Measurements from ENCODE around the gene PLCD1. TPM values are rescaled to one million over a fixed set of nuclear protein-coding genes. Genes with fewer than 3 reads are reported as not detected.

Gene PLCD1
- total RNA-seq, 1 experiment from 2014 or later = 13.5 TPM

DNA sequence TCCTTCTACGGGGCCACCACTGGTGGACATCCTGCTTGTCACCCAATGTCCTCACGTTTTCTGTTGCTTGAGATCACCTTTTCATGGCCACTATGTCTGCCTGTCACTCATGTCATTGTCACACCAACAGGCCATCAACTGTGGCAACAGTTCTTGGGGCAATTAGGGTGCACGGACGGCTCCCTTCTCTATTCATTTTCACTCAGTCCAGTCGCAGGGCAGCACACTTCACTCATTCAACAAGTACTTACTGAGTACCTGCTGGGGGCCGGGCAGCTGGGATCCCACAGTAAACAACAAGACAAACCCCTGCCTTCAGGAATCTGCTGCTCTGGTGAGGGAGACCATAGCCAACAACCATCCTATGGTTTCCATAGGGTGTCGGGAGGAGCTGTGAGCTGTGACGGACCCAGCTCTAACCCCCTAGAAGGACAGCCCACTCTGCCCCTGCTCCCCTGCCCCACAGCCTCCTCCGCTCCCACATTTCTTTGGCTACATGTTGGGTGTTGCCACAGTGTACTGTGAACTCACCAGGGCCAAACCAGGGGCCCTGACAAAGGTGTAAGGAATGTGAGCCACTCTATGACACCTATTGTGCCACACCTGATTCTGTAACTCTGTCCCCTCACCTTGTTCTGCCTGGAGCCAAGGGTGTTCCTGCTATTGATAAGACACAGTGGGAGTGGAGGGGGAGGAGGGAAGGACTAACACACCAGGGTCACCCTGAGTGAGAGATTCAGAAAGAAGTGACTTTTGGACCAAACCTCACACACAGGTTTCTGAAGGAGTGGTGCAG is 37.0 kb downstream of the PLCD1 start:
- DNase-seq = peak; percentile 75 to 93
- intact Hi-C loops (cut with micrococcal nuclease; ENCODE audit: unreplicated experiment) = loop anchor here (1.0 kb wide), 1 partner anchor 46 kb away; no protein-coding TSS in a partner anchor
- H3K79me2 ChIP-seq (ENCODE audit: low read depth) = peaks cover 8% of the 10 kb centered on the region; the same call in 1 of the 2 replicates

DNA sequence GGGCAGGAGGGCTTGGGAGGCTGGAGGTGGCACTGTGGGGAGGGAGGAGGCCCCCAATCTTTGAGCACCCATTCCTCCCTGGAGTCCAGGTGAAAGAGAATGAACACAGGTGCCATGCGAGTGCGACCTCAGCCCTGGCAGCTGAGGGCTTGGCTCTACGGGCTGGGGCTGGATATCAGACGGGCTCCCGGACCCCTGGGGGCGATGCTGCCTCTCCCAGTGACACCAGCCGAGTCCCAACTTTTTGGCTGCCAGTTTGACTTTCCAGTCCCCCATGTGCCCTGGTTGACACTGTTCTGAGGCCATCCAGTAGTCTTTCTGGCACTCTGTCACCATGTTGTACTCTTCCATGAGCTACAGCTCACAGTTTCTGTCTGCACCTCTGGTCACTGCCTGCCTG is 37.6 kb downstream of the PLCD1 start:
- H3K4me3 ChIP-seq = peak overlapping the region; percentile 53; the same call in 1 of the 2 replicates
- intact Hi-C loops (cut with micrococcal nuclease; ENCODE audit: unreplicated experiment) = loop anchor here (1.0 to 2.0 kb wide), 2 partner anchors 46 to 55 kb away; no protein-coding TSS in a partner anchor
- H3F3A ChIP-seq (ENCODE audit: insufficient read depth, low read depth) = peaks cover 40% of the 10 kb centered on the region; the same call in 1 of the 2 replicates
- H3K27ac ChIP-seq = peak overlapping the region; percentile 80
- TF ChIP-seq EZH2 (IDR thresholded peaks at IDR 0.05; ENCODE audit: low read depth) = no peak
- TF ChIP-seq, protein P1, sequence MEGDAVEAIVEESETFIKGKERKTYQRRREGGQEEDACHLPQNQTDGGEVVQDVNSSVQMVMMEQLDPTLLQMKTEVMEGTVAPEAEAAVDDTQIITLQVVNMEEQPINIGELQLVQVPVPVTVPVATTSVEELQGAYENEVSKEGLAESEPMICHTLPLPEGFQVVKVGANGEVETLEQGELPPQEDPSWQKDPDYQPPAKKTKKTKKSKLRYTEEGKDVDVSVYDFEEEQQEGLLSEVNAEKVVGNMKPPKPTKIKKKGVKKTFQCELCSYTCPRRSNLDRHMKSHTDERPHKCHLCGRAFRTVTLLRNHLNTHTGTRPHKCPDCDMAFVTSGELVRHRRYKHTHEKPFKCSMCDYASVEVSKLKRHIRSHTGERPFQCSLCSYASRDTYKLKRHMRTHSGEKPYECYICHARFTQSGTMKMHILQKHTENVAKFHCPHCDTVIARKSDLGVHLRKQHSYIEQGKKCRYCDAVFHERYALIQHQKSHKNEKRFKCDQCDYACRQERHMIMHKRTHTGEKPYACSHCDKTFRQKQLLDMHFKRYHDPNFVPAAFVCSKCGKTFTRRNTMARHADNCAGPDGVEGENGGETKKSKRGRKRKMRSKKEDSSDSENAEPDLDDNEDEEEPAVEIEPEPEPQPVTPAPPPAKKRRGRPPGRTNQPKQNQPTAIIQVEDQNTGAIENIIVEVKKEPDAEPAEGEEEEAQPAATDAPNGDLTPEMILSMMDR (conservative IDR thresholded peaks at IDR 0.05) = no peak
- H3K27me3 ChIP-seq (ENCODE audit: insufficient read depth, low read depth) = no peaks in the 10 kb centered on the region
- H3K9me3 ChIP-seq (ENCODE audit: insufficient read depth, low read depth) = no peaks in the 10 kb centered on the region
- peak overlapping the region; percentile 74 for H3K4me2 ChIP-seq
- H3K9me2 ChIP-seq (ENCODE audit: insufficient read depth) = no peaks in the 10 kb centered on the region
- CTCF ChIA-PET = no interaction called here
- peaks cover 8% of the 10 kb centered on the region; the same call in 1 of the 2 replicates for H3K79me2 ChIP-seq (ENCODE audit: low read depth)
- no peak for DNase-seq
- H3K4me1 ChIP-seq (replicated peaks; ENCODE audit: insufficient read depth) = peaks cover 76% of the 10 kb centered on the region
- BruUV-seq (replicated peaks) = no TSS peak
- POLR2A ChIA-PET (ENCODE audit: unreplicated experiment) = no interaction called here
- no peaks in the 10 kb centered on the region for H4K20me1 ChIP-seq (ENCODE audit: insufficient read depth)
- no peak overlapping the region for H2AFZ ChIP-seq
- H3K36me3 ChIP-seq (ENCODE audit: low read depth) = no peaks in the 10 kb centered on the region

More for the DNA sequence above, 37.0 kb downstream of the PLCD1 start:
- H3K36me3 ChIP-seq (ENCODE audit: low read depth) = no peaks in the 10 kb centered on the region
- peaks cover 40% of the 10 kb centered on the region; the same call in 1 of the 2 replicates for H3F3A ChIP-seq (ENCODE audit: insufficient read depth, low read depth)
- H3K27ac ChIP-seq = peak overlapping the region; percentile 80
- no peaks in the 10 kb centered on the region for H4K20me1 ChIP-seq (ENCODE audit: insufficient read depth)
- H2AFZ ChIP-seq = no peak overlapping the region
- BruUV-seq (replicated peaks) = TSS peak; percentile 89
- TF ChIP-seq, protein P1 (conservative IDR thresholded peaks at IDR 0.05) = no peak
- no peak for TF ChIP-seq EZH2 (IDR thresholded peaks at IDR 0.05; ENCODE audit: low read depth)
- ChIA-PET POLR2A (ENCODE audit: unreplicated experiment) (interaction anchor here (0.5 to 0.7 kb wide), 2 partner anchors 47 to 82 kb away, joined by 3 read pairs; no protein-coding TSS in a partner anchor), CTCF (no interaction called here)
- no peaks in the 10 kb centered on the region for H3K27me3 ChIP-seq (ENCODE audit: insufficient read depth, low read depth)
- no peaks in the 10 kb centered on the region for H3K9me3 ChIP-seq (ENCODE audit: insufficient read depth, low read depth)
- H3K4me2 ChIP-seq = peak overlapping the region; percentile 74
- H3K9me2 ChIP-seq (ENCODE audit: insufficient read depth) = no peaks in the 10 kb centered on the region
- H3K4me1 ChIP-seq (replicated peaks; ENCODE audit: insufficient read depth) = peaks cover 71% of the 10 kb centered on the region
- H3K4me3 ChIP-seq = peak overlapping the region; percentile 53; the same call in 1 of the 2 replicates

DNA sequence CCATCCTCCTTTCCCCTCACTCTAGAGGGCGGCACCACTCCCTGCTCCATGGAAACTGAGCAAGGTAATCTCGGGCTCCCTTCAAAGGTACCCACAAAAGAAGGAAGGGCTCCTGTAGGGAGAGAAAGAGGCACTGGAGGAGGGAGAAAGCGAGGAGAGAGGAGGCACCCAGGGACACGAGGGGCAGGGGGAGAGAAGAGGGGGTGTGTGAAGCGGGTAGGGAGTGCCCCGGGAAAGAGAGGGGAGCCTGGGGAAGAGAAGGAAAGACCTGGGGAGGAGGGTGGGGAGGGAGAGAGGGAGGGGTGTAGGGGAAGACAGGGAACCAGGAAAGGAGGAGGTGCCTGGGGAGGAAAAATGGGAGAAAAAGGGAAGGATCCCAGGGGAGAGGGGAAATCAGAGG is 38.3 kb downstream of the PLCD1 start:
- POLR2A ChIA-PET (ENCODE audit: unreplicated experiment) = interaction anchor here (0.5 to 0.6 kb wide), 2 partner anchors 127 to 809 kb away, joined by 4 read pairs; no protein-coding TSS in a partner anchor
- Histone ChIP-seq H2AFZ (peak overlapping the region; percentile 52; the same call in 1 of the 2 replicates), H3K4me1 (replicated peaks; ENCODE audit: insufficient read depth) (peaks cover 76% of the 10 kb centered on the region), H4K20me1 (ENCODE audit: insufficient read depth) (no peaks in the 10 kb centered on the region), H3K4me2 (peak overlapping the region; percentile 74), H3F3A (ENCODE audit: insufficient read depth, low read depth) (peaks cover 38% of the 10 kb centered on the region; the same call in 1 of the 2 replicates), H3K9me2 (ENCODE audit: insufficient read depth) (no peaks in the 10 kb centered on the region), H3K4me3 (peak overlapping the region; percentile 53), H3K36me3 (ENCODE audit: low read depth) (no peaks in the 10 kb centered on the region), H3K9me3 (ENCODE audit: insufficient read depth, low read depth) (no peaks in the 10 kb centered on the region), H3K27ac (peak overlapping the region; percentile 80), H3K27me3 (ENCODE audit: insufficient read depth, low read depth) (no peaks in the 10 kb centered on the region), H3K79me2 (ENCODE audit: low read depth) (peaks cover 8% of the 10 kb centered on the region; the same call in 1 of the 2 replicates)
- DNase-seq = no peak
- TF ChIP-seq, protein P1 (conservative IDR thresholded peaks at IDR 0.05) = no peak
- intact Hi-C loops (cut with micrococcal nuclease; ENCODE audit: unreplicated experiment) = loop anchor here (2.0 kb wide), 1 partner anchor 54 kb away; no protein-coding TSS in a partner anchor
- no TSS peak for BruUV-seq (replicated peaks)
- CTCF ChIA-PET = interaction anchor here (0.5 to 1.0 kb wide), 3 partner anchors 17 to 345 kb away, joined by 4 to 6 read pairs (median 4); no protein-coding TSS in a partner anchor
